Bronchial epithelial cell (primary cell): ENCODE results near the gene DOK6. TPM values are rescaled to one million over a fixed set of nuclear protein-coding genes. Genes with fewer than 3 reads are reported as not detected.
"Not testable (repeated sequence)": the region's sequence is repeated elsewhere in the genome, so short reads cannot be mapped to it uniquely, and the experiment has no call there.

Source experiments
- DNase-seq: peaks from one replicate; pipeline ENCODE4 v3.0.0-alpha.2; 2010; ENCODE audit warnings: low read depth
- FAIRE-seq: peaks from 2 replicates; lab custom pipeline; 2011; peaks lifted over from hg19 to GRCh38; lab: Jason Lieb, UNC
- H3K27me3 ChIP-seq: 2 replicates; pipeline ENCODE4 v1.5.1; 2011; ENCODE audit warnings: low read length; ENCODE audit not compliant: control insufficient read depth, insufficient read depth
- H3K36me3 ChIP-seq: 2 replicates; pipeline ENCODE4 v1.5.1; 2011; ENCODE audit warnings: low read length; ENCODE audit not compliant: control insufficient read depth, insufficient read depth
- H3K4me3 ChIP-seq: 2 replicates; pipeline ENCODE4 v1.5.1; 2011; ENCODE audit warnings: mild to moderate bottlenecking, low read depth, low read length, control low read depth
- CTCF ChIP-seq: IDR thresholded peaks from 2 replicates; pipeline ENCODE4 v1.5.1; 2011; ENCODE audit warnings: mild to moderate bottlenecking, moderate library complexity, low read length, control low read depth, inconsistent platforms; ENCODE audit not compliant: insufficient read depth, severe bottlenecking
- total RNA-seq: library from RNA; depleted of rRNA; stranded (reverse); fragments of >200 nt; gene quantifications from 2 replicates; pipeline ENCODE4 v1.2.1, GENCODE V29; 2014

DOK6 gene
- total RNA-seq, 1 donor from 2014 or later: not detected

DNA sequence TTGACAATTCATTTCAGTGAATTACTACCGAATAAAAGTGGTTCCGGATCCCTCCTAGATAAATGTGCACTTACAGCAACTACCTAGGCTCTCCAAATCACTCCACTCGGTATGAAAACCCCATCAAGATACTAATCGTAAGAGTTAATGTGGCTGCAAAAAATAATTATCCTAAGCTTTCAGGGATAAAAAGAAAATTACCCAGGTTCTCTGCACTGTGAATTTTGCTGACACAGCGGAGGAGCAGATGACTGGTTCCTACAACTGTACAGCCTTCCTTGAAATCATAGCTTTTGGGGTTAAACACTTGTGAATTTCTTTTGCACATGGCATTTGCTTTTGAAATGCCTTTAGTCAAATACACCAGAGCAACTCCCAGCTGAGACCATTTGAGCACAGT lies 442.3 kb downstream of the DOK6 start:
- no peaks in the 10 kb centered on the region for H3K36me3 ChIP-seq
- H3K27me3 ChIP-seq: no peaks in the 10 kb centered on the region
- H3K4me3 ChIP-seq: no peak overlapping the region
- TF ChIP-seq CTCF: no peak
- FAIRE-seq (no peak), DNase-seq (no peak)

GRCh38 chr18:69844656-69845055 lies 444.0 kb downstream of the DOK6 start:
- H3K4me3 ChIP-seq: no peak overlapping the region
- no peak for TF ChIP-seq CTCF
- FAIRE-seq (no peak), DNase-seq (no peak)
- no peaks in the 10 kb centered on the region for H3K36me3 ChIP-seq
- H3K27me3 ChIP-seq: no peaks in the 10 kb centered on the region

DNA sequence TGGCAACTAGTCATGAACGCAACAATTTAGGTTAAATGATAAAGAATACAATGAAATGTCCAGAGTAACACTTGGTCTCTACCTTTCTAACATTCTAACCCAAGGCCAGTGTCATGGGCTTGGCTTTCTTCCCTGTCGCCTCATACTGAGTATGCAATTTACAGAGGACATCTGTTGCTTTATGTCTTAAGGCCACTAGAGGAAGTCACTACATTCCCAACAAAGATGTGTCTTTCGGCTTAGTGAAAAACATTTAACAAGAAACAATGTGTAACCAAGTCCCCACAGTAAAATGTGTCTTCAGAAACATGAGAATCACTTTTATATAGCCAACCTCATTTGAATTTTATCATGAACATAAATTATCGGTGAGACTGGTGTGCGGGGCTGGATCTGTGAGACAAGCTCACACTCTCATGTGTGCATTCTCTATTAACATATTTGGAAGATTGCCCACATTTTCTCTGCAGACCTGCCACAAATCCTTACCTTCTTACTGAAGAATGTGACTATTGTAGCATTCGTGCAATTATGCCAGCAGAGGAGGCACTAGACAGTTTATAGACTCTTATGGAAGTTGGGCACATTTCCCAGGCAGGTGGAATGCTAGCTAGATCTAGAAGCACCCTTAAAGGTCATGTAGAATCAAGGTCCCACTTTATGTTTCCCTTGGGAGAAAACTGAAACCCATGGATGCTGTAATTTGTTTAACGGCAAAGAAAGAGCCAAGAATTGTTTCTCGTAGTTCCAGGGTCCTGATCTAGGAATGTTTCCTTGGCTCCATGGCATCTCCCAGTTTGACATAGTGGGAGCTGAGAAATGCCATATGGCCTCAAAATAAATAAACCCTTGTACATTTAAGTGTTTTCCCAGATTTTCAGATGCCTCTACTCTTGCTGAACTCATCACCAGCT lies 445.2 kb downstream of the DOK6 start:
- FAIRE-seq: no peak

GRCh38 chr18:69853051-69853450 lies 452.4 kb downstream of the DOK6 start:
- Histone ChIP-seq H3K27me3 (no peaks in the 10 kb centered on the region), H3K36me3 (no peaks in the 10 kb centered on the region), H3K4me3 (no peak overlapping the region)
- FAIRE-seq (no peak), DNase-seq (no peak)
- no peak for TF ChIP-seq CTCF

More for the DNA sequence above, 445.2 kb downstream of the DOK6 start:
- no peaks in the 10 kb centered on the region for H3K36me3 ChIP-seq
- no peaks in the 10 kb centered on the region for H3K27me3 ChIP-seq
- H3K4me3 ChIP-seq: no peak overlapping the region
- DNase-seq: peak; percentile 4
- no peak for TF ChIP-seq CTCF

DNA sequence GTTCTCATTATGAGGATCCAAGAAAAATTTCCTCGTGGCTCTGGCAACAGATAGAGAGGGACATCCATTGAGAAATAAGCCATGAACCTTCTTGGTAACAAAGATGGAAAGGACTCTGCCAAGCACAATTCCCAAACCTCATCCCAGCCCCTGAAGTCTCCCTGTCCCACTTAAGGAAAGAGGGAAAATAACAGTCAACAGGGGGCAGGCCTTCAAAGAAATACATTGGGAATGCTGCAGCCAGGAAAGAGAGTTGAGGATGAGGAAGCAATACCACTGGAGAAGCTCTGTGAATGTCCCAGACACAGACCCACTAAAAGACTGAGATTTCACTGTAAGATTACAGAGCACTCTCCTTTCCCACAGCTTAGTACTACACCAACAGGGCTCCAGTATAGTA lies 453.8 kb downstream of the DOK6 start:
- Histone ChIP-seq H3K4me3 (no peak overlapping the region), H3K27me3 (no peaks in the 10 kb centered on the region), H3K36me3 (no peaks in the 10 kb centered on the region)
- FAIRE-seq (no peak), DNase-seq (no peak)
- no peak for TF ChIP-seq CTCF

GRCh38 chr18:69858897-69859296 lies 458.2 kb downstream of the DOK6 start:
- no peak for TF ChIP-seq CTCF
- Histone ChIP-seq H3K27me3 (no peaks in the 10 kb centered on the region), H3K4me3 (no peak overlapping the region), H3K36me3 (no peaks in the 10 kb centered on the region)
- DNase-seq: no peak
- no peak for FAIRE-seq

GRCh38 chr18:69864802-69865201 lies 464.1 kb downstream of the DOK6 start:
- H3K36me3 ChIP-seq, FAIRE-seq, H3K4me3 ChIP-seq, H3K27me3 ChIP-seq: not testable (repeated sequence)
- DNase-seq: peak; percentile 11
